GM20431 (cell line): ENCODE results near the gene SLC2A9.
"Not testable (repeated sequence)": the region's sequence is repeated elsewhere in the genome, so short reads cannot be mapped to it uniquely, and the experiment has no call there.

ENCODE experiments used
- in situ Hi-C: fragments of 300-500 bp; cut with MseI, MboI; formaldehyde crosslinking; loops from one replicate; pipeline ENCODE4 v1.15.0; 2020; ENCODE audit warnings: low sequenced_read_pairs; ENCODE audit not compliant: unreplicated experiment

The SLC2A9 gene

DNA sequence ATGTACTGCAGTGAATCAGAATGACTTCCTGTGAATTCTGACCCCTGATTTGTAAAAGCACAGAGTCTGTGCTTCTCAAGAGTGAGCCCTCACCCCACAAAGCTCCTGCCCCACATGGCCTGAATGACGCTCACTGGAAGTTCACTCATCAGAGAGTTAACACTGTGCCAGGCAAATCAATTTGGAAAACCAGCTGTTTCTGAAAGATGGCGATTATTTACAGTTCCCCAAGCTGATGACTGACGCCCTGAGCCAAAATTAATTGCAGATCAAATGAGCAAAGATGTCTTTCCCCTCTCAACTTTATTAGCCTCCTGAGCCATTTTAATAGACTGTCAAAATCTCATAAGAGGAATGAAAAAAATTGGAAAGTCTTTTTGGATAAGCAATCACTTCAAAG, 118.0 kb downstream of the SLC2A9 start:
- in situ Hi-C loops: no loop called here

DNA sequence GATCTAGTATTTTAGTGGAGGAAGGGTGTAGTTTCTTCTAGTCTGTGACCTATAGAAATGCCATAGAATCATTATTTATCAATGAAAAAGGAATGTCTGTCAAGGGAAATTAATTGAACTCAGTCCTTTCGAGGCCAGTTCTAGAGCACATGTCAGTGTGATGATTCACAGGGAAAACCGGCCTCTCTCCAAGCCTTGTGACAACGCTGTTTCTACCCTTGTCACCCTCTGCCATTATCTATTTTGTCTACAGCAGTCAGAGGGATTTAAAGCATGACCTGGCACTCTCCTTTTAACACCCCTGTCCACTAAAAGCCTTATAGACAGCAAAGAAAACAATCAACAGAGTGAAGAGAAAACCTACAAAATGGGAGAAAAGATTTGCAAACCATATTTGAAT, 120.0 kb downstream of the SLC2A9 start:
- in situ Hi-C loops: no loop called here

DNA sequence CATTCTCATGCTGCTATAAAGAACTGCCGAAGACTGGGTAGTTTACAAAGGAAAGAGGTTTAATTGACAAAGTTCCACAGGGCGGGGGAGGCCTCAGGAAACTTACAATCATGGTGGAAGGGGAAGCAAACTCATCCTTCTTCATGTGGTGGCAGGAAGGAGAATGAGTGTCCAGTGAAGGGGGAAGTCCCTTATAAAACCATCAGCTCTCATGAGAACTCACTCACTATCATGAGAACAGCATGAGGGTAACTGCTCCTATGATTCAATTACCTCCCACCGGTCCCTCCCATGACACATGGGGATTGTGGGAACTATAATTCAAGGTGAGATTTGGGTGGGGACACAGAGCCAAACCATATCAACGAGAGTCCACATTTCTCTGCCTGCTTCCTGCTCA, 120.7 kb downstream of the SLC2A9 start:
- in situ Hi-C loops: not testable (repeated sequence)

DNA sequence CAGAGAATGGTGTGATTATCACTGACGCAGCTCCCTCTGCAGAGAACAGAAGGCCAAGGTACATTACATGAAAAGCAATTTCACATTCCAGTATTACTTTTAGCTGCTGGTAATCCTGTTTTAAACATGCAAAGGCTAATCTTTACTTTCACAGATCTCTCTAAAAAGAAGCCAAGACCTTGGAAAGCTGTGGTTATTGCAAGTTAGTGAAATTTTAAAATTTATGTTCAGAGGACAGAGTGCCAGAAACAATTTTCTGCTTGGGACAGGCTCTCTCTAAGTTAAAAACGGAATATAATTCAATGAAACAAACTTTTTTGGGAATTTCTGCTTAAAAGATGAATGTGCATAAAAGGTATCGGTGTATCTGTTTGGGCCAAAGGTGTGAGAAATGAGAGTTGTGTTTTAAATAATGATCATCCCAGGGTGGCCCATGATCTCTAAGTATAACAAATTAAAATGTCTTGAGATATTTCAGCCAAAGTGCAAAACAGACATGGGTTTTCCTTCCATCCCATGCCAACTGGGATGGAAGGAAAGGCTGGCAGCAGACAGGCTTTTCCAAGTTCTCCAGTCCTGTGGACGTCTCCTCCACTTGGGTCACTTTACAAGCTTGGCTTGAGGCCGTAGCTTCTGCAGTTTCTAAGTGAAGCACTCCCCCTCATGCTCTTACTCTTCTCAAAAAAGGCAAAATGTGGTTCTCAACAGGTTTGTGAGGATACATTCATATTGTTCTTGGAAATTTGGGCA, 121.8 kb downstream of the SLC2A9 start:
- in situ Hi-C loops: no loop called here

DNA sequence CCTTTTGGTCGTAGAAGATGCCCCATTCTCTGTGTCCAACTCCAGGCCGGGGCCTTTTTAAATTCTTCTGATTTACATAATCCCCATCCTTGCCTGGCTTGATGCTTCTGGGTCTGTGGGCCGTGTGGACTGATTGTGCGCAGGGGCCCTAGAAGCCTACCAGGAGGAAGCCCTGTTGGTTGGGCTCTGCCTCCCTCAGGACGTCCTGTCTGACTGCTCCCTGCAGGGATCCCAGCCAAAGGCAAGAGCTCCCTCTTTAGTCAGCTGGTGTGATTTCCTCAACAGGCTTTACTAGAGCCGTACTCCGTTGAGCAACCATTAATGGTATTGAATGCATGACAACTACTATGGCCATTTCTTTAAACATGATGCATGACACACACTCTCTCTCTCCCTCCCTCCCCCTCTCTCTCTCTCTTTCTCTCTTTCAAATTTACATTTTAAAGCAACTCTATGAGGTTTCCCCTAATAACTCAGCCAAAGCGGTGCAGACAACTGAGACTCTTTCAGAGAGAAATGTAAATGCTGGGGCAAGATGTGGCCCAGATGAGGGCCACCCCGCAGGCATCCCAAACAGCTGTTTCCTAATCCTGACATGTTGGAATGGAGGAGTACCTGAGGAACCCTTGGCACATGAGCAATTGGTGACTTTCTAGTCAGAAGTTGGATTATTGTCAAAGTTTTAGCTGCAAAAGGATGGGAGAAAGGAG, 122.5 kb downstream of the SLC2A9 start:
- in situ Hi-C loops: no loop called here

DNA sequence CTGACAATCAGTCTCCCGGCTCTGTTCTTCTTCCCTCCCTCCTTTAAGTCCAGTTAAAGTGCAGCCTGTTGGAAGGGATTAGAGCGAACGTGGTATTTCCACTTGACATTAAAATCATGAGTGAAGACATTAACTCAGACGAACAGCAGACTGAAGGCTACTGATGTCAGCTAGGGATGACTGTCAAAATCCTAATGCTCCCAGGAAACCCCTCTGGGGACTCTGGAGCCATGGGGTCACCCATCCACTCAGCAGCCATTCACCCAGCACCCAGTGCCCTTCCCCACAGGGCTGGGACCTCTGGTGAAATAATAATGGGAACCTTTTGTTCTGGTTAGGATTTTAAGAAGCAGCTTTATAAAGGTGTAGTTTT, 126.0 kb downstream of the SLC2A9 start:
- in situ Hi-C loops: no loop called here

DNA sequence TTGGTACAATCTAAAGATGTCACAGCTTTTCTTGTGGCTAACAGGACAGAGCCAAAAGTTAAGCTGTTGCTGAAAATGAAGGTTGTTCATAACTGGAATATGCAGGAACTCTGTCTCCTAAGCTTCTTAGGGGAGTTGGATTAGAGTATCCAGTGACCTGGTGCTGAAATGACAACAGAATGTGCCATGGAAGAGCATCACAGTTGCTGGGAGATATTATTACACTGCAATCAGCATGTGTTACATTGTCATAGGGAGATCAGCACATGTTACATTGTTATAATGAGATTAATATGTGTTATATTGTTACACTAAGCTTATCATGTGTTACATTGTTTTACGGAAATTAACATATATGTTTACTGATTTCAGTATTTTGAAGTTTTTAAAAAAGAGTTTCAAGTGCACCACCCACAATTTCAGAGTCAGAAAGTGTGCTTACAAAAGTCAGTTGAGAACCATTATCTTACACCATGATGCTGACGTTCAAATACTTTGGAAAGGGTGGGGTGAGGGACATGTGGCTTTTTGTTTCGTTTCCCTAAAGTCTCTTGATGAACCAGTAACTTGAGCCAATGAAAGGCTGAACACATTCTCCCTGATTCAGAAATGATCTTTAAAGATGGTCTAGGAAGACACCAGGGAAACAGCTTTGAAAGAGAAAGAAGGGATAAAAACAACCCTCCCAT, 126.5 kb downstream of the SLC2A9 start:
- in situ Hi-C loops: no loop called here

DNA sequence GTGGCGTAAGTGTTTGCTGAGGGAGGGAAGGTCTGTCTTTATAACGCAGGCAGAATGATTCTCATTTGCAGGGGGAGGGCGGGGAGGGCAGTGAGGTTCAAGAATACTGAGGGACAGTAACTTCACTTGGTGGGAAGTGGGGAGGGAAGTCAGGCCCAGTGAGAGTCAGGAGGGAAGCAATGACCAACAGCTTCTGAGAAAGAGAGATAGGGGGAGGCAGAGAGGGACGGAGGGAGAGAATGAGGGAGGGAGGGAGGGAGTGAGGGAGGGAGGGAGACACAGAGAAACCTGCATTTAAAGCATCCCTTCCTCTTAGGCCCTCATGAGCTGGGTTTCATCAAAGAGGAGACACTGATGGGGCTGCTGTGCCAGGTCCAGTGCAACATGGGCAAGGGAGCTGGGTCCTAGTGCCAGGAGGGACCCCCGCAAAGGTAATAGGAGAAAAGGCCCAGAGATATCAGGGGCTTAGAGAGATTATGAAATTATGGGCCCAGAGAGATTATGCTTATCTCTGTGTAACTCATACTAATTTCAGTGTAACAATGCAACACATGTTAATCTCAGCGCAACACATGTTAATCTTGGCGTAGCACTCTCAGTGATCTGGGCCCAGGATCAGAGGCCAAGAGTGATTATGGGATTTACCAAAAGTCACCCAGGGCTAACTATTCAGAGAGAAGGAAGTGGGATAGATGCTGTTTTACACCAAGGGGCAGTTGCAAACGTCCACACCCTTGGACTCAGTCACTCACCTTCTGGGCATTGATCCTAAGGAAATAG, 127.8 kb downstream of the SLC2A9 start:
- in situ Hi-C loops: no loop called here

DNA sequence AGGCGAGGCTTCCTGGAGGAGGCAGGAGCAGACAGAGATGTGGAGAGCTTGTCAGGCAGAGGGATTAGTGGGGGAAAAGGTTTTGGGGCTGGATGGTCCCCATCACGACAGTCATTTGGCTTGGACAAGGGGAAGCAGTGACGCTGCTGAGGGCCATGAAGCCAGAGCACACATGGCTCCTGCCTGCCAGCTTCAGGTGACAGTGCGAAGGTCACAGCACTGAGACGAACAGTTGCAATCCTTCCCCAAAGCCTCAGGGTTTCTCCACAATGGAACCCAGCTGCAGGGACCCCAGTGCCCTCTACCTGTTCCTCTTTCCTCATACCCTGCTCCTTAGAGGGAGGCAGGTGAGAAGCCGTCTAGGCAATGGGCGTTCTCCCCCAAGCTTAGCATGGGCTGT, 129.6 kb downstream of the SLC2A9 start:
- in situ Hi-C loops: no loop called here

DNA sequence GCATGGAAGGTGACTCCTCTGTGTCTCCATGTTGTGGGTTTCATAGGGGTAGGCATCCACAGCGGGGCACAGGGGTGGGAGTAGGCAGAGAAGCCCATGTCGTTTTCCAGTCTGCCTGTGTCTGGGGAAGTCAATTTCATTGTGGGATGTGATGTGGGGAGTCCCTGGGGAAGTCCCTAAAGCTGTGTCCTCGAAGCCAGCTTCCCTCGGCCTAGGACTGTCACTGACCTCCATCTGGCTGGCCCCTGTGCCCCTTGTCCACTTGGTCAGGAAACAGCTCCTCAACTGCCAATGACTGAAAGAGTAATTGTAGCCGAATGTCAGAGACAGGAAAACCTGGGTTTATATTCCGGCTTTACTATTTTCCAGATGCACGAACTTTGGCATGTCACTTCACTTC, 130.2 kb downstream of the SLC2A9 start:
- in situ Hi-C loops: no loop called here

DNA sequence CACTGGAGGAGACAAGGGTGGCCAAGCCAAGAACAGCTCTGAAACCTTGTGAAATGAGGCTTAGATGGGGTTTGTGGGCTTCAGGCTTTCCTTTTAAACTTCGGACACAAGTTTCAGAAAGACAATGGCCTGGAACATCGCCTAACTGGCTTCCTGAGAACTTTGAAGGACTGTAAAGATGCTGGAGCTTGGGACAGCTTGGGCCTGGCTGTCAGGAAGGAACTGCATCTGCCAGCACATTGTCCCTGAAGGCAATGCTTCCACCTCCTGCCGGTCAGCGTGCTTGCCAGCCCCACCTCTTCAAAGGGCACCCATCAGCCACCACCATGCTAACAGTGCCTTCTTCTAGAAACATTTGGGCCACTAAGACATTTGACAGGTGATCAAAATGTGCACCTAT, 132.0 kb downstream of the SLC2A9 start:
- in situ Hi-C loops: no loop called here

DNA sequence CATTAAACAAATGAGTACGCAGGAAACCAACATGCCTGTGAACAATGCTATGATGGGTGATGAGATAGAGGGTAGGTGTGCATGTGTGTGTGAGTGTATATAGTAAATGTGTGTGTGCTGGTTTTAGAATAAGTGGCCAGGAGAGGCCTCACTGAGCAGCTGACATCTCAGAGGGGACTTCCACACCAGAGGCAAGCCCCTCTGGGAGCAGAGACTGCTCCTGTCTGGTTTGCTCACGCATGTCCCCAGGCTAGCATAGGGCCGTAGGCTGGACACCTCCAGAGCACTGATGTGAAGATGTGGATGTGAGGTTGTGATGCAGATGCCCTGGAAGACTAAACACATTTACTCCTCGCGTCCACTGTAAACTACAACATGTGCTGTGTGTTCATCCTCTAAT, 135.3 kb downstream of the SLC2A9 start:
- in situ Hi-C loops: no loop called here

DNA sequence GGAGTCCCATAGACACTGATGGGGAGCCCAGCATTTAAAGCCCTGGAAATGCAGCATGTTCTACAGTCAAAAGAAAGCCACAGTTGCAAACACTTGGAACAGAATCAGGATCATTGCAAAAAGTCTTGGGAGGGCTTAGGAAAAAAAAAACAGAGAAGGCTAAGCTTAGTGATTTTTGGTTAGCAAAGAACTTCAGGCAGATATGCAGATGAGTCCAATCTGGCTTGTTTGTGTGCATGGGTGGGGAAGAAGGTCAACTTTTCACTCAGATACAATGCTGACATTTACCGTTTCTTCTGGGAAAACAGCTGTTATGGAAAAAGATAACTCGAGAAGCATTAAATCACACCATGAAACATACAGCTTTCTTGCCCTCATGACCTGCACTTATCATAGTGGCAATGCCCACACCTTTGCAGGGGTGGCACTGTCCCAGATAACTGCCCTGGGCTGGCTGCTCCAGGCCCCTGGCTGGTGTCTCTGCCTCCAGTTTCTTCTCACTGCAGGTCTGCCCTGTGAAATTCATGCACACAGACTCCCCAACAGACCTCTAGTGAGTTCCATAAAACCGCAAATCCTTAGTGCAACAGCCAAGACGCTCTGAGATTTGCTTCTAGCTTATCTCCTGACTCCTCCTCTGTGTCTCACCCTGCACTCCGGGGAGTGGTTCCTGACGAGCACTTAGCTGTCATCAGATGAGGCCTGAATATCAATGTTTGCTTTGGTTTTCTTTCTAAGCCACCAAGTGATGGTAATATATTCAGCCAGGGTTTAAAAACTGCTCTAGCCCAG, 140.7 kb downstream of the SLC2A9 start:
- in situ Hi-C loops: no loop called here

DNA sequence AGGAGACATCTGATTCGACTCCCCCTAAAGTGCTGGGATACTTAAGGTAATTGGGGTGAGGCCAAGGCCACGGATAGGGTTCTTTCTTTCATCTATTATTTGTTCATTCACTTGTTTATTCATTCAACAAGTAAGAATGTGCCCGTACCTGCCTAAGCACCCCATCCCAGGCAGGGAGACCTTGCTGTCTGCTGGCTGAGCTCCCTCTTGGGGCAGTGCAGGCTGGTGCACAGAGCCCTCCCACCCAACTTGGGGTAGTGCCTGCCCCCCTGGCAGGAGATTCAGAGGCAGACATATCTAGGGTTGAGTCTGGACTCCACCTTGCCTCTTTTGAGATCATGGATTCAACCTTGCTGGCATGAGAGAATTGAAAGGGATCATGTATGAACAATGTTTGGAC, 144.2 kb downstream of the SLC2A9 start:
- in situ Hi-C loops: no loop called here

DNA sequence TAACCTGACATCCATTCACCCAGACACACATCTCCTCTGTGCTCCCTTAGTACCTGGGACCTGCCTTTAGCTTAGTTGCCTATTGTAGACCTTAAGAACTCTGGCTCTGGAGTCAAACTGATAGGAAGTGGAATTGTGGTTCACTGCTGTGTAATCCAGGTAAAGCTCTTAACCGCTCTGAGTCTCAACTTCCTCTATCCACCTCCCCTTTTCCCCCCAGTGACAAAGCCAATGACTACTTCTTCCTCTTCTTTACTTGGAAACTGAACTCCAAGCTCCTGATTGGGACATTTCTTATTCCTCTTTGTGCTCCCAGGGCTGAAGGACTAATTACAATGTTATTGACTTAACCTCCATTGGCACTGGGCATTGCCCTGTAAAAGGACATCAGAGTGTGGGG, 145.8 kb downstream of the SLC2A9 start:
- in situ Hi-C loops: no loop called here

DNA sequence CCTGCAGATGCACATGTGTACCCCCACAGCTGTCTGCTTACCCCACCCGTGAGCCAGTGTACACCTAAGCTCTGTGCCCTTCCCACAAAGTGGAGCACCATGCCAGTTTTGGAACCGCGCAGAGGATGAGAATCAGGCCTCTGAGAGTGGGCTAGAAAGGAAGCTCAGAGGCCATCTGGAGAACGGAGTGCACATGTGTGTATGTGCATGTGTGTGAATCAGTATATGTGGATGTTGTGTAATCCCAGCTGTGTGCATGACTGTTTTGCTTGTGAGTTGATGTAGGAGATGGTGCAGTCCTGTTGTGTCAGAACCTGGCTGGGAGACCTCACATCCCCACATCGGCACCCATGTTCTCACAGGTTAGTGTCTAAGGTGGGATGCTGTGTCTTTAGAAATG, 146.9 kb downstream of the SLC2A9 start:
- in situ Hi-C loops: no loop called here

DNA sequence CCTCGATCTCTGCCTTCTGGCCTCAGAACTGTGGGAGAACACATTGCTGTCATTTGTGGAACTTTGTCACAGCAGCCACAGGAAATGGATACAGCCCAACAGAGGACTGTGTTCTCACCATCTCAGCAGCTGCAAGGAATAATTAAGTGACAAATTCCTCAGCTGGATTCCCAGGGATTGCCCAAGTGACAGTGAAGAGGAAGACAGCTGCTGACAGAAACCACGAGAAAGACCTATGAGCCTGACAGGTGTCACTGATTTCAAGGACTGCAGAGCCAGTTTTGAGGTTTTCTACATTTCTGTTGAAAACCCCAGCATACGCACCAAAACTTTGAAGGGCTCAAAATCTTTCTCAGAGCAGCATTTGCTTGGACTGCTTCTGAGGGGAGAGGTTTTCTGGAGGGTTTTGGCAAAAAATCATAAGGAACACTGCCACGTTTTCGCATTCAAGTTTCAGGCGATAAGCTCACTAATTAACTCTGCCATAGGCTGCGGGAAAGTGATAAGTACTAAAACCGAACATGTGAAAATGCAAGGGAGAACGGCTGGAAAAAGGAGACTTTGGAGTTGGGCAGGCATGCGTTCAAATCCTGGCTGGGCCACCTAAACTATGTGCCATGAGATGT, 151.0 kb downstream of the SLC2A9 start:
- in situ Hi-C loops: no loop called here

DNA sequence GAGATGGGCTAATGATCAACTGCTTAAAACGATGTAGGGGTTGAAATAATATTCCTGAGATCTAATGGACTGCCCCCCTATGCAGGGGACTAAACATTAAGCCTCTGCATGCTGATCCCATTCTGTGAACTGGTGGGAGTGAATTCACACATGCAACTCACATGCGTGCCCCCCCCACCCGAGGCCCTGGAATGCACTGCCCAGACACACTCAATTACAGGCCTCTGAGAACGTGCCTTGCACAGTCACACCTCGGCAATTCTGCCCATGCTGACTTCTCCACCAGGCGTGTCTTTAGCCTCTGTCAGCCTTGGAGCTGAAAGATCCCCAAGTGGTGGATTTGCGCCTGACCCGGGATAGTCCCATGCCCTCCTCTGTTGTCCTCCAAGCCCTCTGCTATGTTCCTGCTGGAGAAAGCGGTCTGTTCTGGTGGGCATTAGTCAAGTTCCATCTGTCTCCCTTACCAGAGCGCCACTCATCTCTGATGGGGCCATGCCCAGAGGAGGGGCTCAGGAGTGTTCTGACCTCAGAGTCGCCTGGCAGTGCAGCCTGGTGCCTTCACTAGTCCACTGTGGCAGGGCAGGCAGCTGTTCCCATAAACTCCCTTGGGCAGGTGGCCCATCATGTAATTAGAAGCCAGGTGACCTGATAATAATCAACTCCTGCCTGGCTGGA, 153.4 kb downstream of the SLC2A9 start:
- in situ Hi-C loops: no loop called here

DNA sequence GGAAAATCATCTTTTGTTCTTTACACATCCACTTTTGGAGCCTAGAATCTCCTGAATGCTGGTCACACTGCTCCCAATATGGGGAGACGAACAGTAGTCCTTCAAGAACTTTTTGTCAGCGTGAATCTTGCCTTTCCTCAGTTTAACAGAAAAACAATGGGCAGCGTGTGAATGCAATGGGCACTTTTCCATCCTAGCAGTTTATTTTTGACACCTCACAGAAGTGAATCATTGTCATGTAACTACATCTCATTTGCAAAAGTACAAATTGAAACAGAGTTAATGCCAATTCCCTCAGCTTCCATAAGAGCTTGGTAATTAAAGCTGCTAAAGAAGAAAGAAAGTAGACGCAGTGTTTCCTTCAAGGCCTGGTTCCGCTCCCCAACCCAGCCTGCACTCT, 154.4 kb downstream of the SLC2A9 start:
- in situ Hi-C loops: no loop called here
